IPS-15b (cell line): Measurements from ENCODE around the gene MYH15.

ENCODE experiments used
- H3K27me3 ChIP-seq: one replicate; pipeline ENCODE4 v1.6.1; 2013; ENCODE audit warnings: low read length; ENCODE audit not compliant: control insufficient read depth, insufficient read depth
- H3K36me3 ChIP-seq: one replicate; pipeline ENCODE4 v1.6.1; 2013; ENCODE audit warnings: low read length; ENCODE audit not compliant: control insufficient read depth, insufficient read depth
- H3K4me1 ChIP-seq: one replicate; pipeline ENCODE4 v1.6.1; 2013; ENCODE audit warnings: mild to moderate bottlenecking, low read length; ENCODE audit not compliant: control insufficient read depth, insufficient read depth
- H3K4me3 ChIP-seq: one replicate; pipeline ENCODE4 v1.5.1; 2013; ENCODE audit warnings: low read depth, low read length
- H3K9ac ChIP-seq: one replicate; pipeline ENCODE4 v1.6.1; 2013; ENCODE audit warnings: low read depth, mild to moderate bottlenecking, low read length
- H3K9me3 ChIP-seq: one replicate; pipeline ENCODE4 v1.6.1; 2013; ENCODE audit warnings: mild to moderate bottlenecking, low read length; ENCODE audit not compliant: control insufficient read depth, insufficient read depth

The MYH15 gene

DNA sequence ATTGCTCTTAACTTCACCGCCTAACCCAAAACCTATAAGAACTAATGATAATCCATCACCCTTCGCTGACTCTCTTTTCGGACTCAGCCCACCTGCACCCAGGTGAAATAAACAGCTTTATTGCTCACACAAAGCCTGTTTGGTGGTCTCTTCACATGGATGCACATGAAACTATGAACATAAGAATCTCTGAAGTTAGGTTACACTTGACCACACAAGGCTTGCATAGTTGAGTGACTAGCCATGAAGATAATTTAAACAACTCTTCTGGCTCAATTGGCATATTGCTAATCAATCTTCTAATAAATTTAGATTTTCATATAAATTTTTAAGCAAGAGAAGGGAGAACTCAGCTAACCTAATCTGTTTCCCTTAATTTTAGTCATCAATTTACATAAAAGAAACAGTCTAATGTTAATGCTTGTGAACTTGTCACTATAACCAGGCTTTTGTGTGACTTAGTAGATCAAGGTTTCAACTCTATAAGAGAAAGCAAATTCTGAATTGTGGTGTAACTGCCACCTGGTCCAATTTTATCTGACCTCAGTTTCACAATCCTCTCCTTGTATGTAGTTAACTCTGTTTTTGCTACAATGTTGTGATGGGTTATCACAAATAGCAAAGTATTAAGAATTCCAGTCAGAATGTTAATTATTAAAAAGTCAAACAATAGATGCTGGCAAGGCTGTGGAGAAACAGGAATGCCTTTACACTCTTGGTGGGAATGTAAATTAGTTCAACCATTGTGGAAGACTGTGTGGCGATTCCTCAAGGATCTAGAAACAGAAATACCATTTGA is 132.0 kb downstream of the MYH15 start:
- H3K36me3 ChIP-seq: no peaks in the 10 kb centered on the region
- H3K4me1 ChIP-seq: peaks cover 20% of the 10 kb centered on the region
- no peaks in the 10 kb centered on the region for H3K9me3 ChIP-seq
- no peak overlapping the region for H3K4me3 ChIP-seq
- no peaks in the 10 kb centered on the region for H3K27me3 ChIP-seq
- H3K9ac ChIP-seq: no peak overlapping the region

DNA sequence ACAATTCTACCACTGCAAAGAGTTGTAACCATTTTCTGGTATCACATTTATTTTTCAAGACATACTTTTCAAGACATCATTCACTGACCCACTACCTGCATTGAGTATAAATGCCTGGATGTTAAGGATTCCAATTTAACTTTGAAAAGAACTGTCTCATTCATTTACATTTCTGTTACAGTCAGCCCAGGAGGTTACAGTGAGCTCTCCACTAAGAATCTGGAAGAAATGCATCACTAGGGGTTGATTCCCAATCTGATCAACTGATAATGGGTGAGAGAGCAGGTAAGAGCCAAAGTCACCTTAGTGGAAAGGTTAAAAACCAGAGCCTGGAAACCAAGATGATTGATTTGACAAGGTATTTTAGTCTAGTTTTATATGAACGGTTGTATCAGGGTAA is 133.0 kb downstream of the MYH15 start:
- Histone ChIP-seq H3K9ac (no peak overlapping the region), H3K4me1 (peaks cover 20% of the 10 kb centered on the region), H3K9me3 (no peaks in the 10 kb centered on the region), H3K4me3 (peak overlapping the region; percentile 11), H3K36me3 (no peaks in the 10 kb centered on the region), H3K27me3 (no peaks in the 10 kb centered on the region)

DNA sequence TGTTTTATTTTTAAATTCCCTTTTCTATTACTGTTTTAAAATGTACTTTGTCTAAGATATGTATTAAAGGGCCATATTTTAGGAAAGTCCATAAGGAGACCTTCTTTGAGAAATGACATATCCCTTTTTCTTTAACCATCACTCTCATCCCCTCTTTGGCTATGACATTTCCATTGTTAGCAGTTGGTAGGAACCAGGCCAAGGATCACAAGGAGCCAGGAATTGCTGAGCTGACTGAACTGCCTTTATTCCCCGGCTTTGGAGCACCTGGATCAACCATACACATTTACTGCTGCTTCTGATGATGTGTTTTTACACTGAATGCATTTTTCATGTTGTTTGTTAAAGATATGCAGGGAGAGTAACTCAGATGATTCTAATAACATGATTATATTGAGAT is 134.4 kb downstream of the MYH15 start:
- no peak overlapping the region for H3K9ac ChIP-seq
- peaks cover 12% of the 10 kb centered on the region for H3K4me1 ChIP-seq
- H3K9me3 ChIP-seq: no peaks in the 10 kb centered on the region
- no peaks in the 10 kb centered on the region for H3K27me3 ChIP-seq
- H3K36me3 ChIP-seq: no peaks in the 10 kb centered on the region
- no peak overlapping the region for H3K4me3 ChIP-seq

- H3K36me3 ChIP-seq: no peaks in the 10 kb centered on the region
- H3K4me1 ChIP-seq: no peaks in the 10 kb centered on the region
- no peaks in the 10 kb centered on the region for H3K9me3 ChIP-seq
- H3K27me3 ChIP-seq: no peaks in the 10 kb centered on the region
- H3K4me3 ChIP-seq: no peak overlapping the region
- H3K9ac ChIP-seq: no peak overlapping the region
These were observed 151.4 kb downstream of the MYH15 start for GRCh38 chr3:108359011-108359410.

DNA sequence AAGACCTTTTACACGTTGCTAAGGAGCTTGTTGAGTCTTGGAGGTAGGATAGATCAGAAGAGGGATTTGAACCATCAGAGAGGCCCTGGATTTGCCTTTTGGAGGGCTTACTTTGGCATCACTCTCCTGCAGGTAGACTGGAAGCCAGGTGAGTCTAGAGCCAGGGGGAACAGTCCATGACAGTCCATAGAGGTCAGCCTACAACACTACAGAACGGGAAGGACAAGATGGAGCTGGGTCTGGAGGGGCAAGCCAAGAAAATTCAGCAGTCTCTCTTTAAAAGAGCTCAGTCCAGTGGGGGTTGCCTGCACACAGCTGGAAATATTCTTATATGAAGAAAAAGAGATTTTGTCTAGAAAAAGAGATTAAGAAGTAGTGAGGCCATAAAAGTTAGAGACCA is 153.4 kb downstream of the MYH15 start:
- no peaks in the 10 kb centered on the region for H3K27me3 ChIP-seq
- H3K4me1 ChIP-seq: no peaks in the 10 kb centered on the region
- no peak overlapping the region for H3K9ac ChIP-seq
- H3K36me3 ChIP-seq: no peaks in the 10 kb centered on the region
- H3K9me3 ChIP-seq: no peaks in the 10 kb centered on the region
- no peak overlapping the region for H3K4me3 ChIP-seq

DNA sequence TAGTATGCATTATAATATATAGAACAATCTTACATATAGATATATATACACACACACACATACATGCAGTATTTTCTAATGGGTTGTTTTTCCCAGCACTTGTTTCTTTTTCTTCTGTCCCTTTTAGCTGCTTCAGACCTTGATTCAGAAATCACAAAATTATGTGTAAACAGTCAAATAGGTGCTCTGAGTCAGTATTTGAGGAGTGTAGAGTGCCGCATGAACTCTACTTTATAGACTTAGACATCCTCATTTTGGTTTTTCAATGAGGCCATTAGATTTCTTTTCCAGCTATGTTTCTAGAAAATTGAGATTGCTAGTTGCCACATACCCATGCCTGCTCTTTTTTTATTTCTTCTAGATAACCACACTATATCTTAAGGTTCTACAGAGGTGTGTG is 155.8 kb downstream of the MYH15 start:
- no peaks in the 10 kb centered on the region for H3K27me3 ChIP-seq
- no peaks in the 10 kb centered on the region for H3K9me3 ChIP-seq
- H3K4me1 ChIP-seq: no peaks in the 10 kb centered on the region
- H3K9ac ChIP-seq: no peak overlapping the region
- no peak overlapping the region for H3K4me3 ChIP-seq
- H3K36me3 ChIP-seq: no peaks in the 10 kb centered on the region

- Histone ChIP-seq H3K9ac (no peak overlapping the region), H3K36me3 (no peaks in the 10 kb centered on the region), H3K4me3 (no peak overlapping the region), H3K4me1 (no peaks in the 10 kb centered on the region), H3K27me3 (no peaks in the 10 kb centered on the region), H3K9me3 (no peaks in the 10 kb centered on the region)
These were observed 158.2 kb downstream of the MYH15 start for GRCh38 chr3:108352176-108352575.

DNA sequence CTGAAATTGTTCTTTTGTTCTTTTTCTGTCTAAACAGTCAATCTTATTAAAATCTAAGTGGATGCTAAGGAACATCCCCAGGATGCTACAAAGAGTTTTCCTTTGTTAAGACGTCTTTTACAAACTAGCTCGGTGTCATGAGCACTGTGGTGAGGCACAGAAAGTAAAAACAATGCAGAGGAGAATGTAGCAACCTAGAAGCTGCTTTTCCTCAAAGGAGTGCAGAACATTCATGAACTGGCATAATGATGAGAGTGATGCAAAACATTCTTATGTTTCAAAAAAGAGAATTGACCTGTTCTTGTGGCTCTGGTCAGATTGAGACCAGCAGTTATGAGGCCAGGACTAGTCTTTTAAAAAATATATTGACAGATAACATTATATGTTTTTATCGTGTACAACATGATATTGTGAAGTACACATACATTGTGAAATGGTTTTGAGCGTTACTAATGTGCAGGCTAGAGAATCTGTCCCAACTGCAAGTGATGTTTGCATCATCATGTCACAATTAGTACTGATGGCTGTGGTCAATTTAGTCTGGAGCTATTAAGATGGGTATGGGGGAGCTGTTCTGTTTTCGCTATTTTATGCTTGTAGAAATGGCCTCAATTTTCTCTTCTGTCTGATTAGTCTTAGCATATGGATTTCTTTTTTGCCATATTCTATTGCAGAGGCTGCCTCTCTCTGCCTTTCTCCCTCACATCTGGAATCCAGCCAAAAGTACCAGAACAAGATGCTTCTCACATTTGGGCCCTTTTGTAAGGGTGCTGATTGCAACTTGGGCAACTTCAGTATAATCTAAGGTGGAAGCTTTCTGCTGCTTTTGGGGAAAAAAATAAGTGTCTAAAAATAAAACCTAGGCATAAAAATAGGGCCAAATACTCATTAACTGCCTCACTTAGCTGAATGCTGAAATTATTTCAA is 163.8 kb downstream of the MYH15 start:
- Histone ChIP-seq H3K9me3 (no peaks in the 10 kb centered on the region), H3K9ac (no peak overlapping the region), H3K4me1 (no peaks in the 10 kb centered on the region), H3K36me3 (no peaks in the 10 kb centered on the region), H3K27me3 (no peaks in the 10 kb centered on the region), H3K4me3 (no peak overlapping the region)

GRCh38 chr3:108345492-108346205 is 164.7 kb downstream of the MYH15 start:
- no peaks in the 10 kb centered on the region for H3K27me3 ChIP-seq
- no peak overlapping the region for H3K9ac ChIP-seq
- H3K4me3 ChIP-seq: no peak overlapping the region

DNA sequence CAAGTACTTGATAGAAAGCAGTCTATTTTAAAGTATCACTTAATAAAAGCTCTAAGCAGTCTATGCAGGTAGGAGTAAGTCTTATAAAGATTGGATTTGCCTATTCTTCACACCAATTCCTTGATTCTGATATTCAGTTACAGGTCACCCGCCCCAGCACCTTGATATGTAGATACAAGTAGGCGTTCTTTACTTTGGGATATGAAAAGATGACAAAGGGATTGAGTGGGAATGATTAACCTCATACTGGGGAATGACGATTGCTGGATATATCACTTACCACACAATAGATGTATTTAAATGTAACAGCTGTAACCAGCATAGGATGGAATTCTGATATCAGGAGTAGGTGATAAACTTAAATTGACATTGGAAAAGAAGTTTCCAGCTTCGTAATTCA is 166.9 kb downstream of the MYH15 start:
- no peaks in the 10 kb centered on the region for H3K4me1 ChIP-seq
- no peaks in the 10 kb centered on the region for H3K36me3 ChIP-seq
- no peak overlapping the region for H3K4me3 ChIP-seq
- H3K27me3 ChIP-seq: no peaks in the 10 kb centered on the region
- no peak overlapping the region for H3K9ac ChIP-seq
- no peaks in the 10 kb centered on the region for H3K9me3 ChIP-seq

More at GRCh38 chr3:108345492-108346205, 164.7 kb downstream of the MYH15 start:
- Histone ChIP-seq H3K36me3 (no peaks in the 10 kb centered on the region), H3K9me3 (no peaks in the 10 kb centered on the region), H3K4me1 (no peaks in the 10 kb centered on the region)

DNA sequence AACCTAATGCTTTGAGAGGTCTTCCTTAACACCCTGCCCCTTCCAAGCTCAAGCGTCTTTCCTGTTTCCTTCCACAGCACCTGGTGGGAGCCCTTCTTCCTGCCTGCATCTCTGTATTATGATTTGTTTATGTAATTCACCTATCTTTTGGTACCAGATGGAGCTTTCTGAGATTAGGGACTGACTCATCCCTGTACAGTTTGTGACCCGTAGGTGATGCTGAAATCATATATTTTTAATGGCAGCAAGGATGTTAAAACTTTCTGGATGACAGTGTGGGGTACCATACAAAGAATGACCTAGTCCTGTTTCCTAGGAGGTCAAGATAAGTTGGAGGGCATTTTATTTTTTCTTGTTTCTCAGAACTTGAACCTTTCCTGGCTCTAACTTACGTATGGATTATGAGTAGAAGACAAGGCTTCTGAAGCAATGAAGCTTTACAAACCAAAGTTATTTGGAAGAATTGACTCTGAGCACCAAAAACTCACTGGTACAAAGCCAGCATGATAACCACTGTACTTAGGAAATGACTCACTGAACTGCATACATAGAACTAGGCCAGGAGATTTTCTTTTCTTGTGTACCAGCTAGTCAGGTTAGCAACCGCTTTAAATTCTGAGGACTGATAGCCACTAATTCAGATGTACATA is 167.4 kb downstream of the MYH15 start:
- no peak overlapping the region for H3K9ac ChIP-seq
- H3K9me3 ChIP-seq: no peaks in the 10 kb centered on the region
- H3K36me3 ChIP-seq: no peaks in the 10 kb centered on the region
- no peaks in the 10 kb centered on the region for H3K27me3 ChIP-seq
- H3K4me1 ChIP-seq: no peaks in the 10 kb centered on the region
- H3K4me3 ChIP-seq: no peak overlapping the region
